ENCODE data around the gene SLC1A3. TPM values are rescaled to one million over a fixed set of nuclear protein-coding genes. Genes with fewer than 3 reads are reported as not detected.

SLC1A3 gene
- total RNA-seq, 1 experiment from 2014 or later: 6.0 TPM

- intact Hi-C loops (cut with micrococcal nuclease; ENCODE audit: unreplicated experiment): no loop called here
- DNase-seq: no peak
- Mint-ChIP-seq H3K4me1 (ENCODE audit: low read depth, unreplicated experiment) (peaks cover 8% of the 10 kb centered on the region), H3K36me3 (ENCODE audit: insufficient read depth, unreplicated experiment) (no peaks in the 10 kb centered on the region), H3K9me3 (ENCODE audit: low read depth, unreplicated experiment) (no peaks in the 10 kb centered on the region), H3K27me3 (ENCODE audit: unreplicated experiment) (peaks cover 48% of the 10 kb centered on the region), H3K27ac (ENCODE audit: unreplicated experiment) (no peak overlapping the region), H3K4me3 (ENCODE audit: low read depth, unreplicated experiment) (no peak overlapping the region)
- no TSS peak for BruUV-seq (replicated peaks)
- CTCF ChIA-PET: no interaction called here
- TF ChIP-seq CTCF (IDR thresholded peaks at IDR 0.05; ENCODE audit: unreplicated experiment): no peak
Measured at GRCh38 chr5:36721664-36722235, 115.3 kb downstream of the SLC1A3 start.

- Mint-ChIP-seq H3K9me3 (ENCODE audit: low read depth, unreplicated experiment) (no peaks in the 10 kb centered on the region), H3K27ac (ENCODE audit: unreplicated experiment) (no peak overlapping the region), H3K36me3 (ENCODE audit: insufficient read depth, unreplicated experiment) (no peaks in the 10 kb centered on the region), H3K4me3 (ENCODE audit: low read depth, unreplicated experiment) (no peak overlapping the region), H3K27me3 (ENCODE audit: unreplicated experiment) (peaks cover 49% of the 10 kb centered on the region), H3K4me1 (ENCODE audit: low read depth, unreplicated experiment) (peaks cover 8% of the 10 kb centered on the region)
- TF ChIP-seq CTCF (IDR thresholded peaks at IDR 0.05; ENCODE audit: unreplicated experiment): no peak
- no TSS peak for BruUV-seq (replicated peaks)
- CTCF ChIA-PET: no interaction called here
- no peak for DNase-seq
- intact Hi-C loops (cut with micrococcal nuclease; ENCODE audit: unreplicated experiment): no loop called here
Measured at GRCh38 chr5:36722900-36723299, 116.5 kb downstream of the SLC1A3 start.

- Mint-ChIP-seq H3K36me3 (ENCODE audit: insufficient read depth, unreplicated experiment) (no peaks in the 10 kb centered on the region), H3K4me3 (ENCODE audit: low read depth, unreplicated experiment) (no peak overlapping the region), H3K9me3 (ENCODE audit: low read depth, unreplicated experiment) (no peaks in the 10 kb centered on the region), H3K4me1 (ENCODE audit: low read depth, unreplicated experiment) (peaks cover 8% of the 10 kb centered on the region), H3K27ac (ENCODE audit: unreplicated experiment) (no peak overlapping the region), H3K27me3 (ENCODE audit: unreplicated experiment) (peaks cover 39% of the 10 kb centered on the region)
- intact Hi-C loops (cut with micrococcal nuclease; ENCODE audit: unreplicated experiment): no loop called here
- no TSS peak for BruUV-seq (replicated peaks)
- no peak for DNase-seq
- CTCF ChIA-PET: no interaction called here
- TF ChIP-seq CTCF (IDR thresholded peaks at IDR 0.05; ENCODE audit: unreplicated experiment): no peak
Measured at GRCh38 chr5:36723912-36724311, 117.5 kb downstream of the SLC1A3 start.

- H3K9me3 Mint-ChIP-seq (ENCODE audit: low read depth, unreplicated experiment): no peaks in the 10 kb centered on the region
- CTCF ChIA-PET: interaction anchor here (0.8 kb wide), 1 partner anchor 10 kb away, joined by 3 read pairs; no protein-coding TSS in a partner anchor
Measured at GRCh38 chr5:36724467-36725332, 118.3 kb downstream of the SLC1A3 start.

More at GRCh38 chr5:36724467-36725332, 118.3 kb downstream of the SLC1A3 start:
- Mint-ChIP-seq H3K27me3 (ENCODE audit: unreplicated experiment) (peaks cover 39% of the 10 kb centered on the region), H3K4me1 (ENCODE audit: low read depth, unreplicated experiment) (peaks cover 8% of the 10 kb centered on the region), H3K36me3 (ENCODE audit: insufficient read depth, unreplicated experiment) (no peaks in the 10 kb centered on the region), H3K27ac (ENCODE audit: unreplicated experiment) (no peak overlapping the region), H3K4me3 (ENCODE audit: low read depth, unreplicated experiment) (no peak overlapping the region)
- TF ChIP-seq CTCF (IDR thresholded peaks at IDR 0.05; ENCODE audit: unreplicated experiment): no peak
- intact Hi-C loops (cut with micrococcal nuclease; ENCODE audit: unreplicated experiment): no loop called here
- BruUV-seq (replicated peaks): no TSS peak
- no peak for DNase-seq
